Astrocyte (in vitro differentiated cells and primary cell): ENCODE results near the gene HOXB1. TPM values are rescaled to one million over a fixed set of nuclear protein-coding genes. Genes with fewer than 3 reads are reported as not detected.

Experiments
- DNase-seq: peaks from one replicate; pipeline ENCODE4 v3.0.0-alpha.2; 2010; ENCODE audit warnings: low read depth
- FAIRE-seq: peaks from 2 replicates; lab custom pipeline; 2011; peaks lifted over from hg19 to GRCh38; lab: Jason Lieb, UNC
- H2AFZ ChIP-seq: 2 replicates; pipeline ENCODE4 v1.6.0; 2012; ENCODE audit warnings: low read depth, low read length, inconsistent platforms
- H3K27ac ChIP-seq: 2 replicates; pipeline ENCODE4 v1.5.1; 2011; ENCODE audit warnings: low read depth, low read length, inconsistent platforms
- H3K27me3 ChIP-seq: 2 replicates; pipeline ENCODE4 v1.6.0; 2011; ENCODE audit warnings: low read length, inconsistent platforms; ENCODE audit not compliant: insufficient read depth
- H3K36me3 ChIP-seq: 2 replicates; pipeline ENCODE4 v1.5.1; 2011; ENCODE audit warnings: low read length, inconsistent platforms; ENCODE audit not compliant: insufficient read depth
- H3K4me1 ChIP-seq: 2 replicates; pipeline ENCODE4 v1.5.1; 2011; ENCODE audit warnings: low read length, inconsistent platforms; ENCODE audit not compliant: insufficient read depth
- H3K4me2 ChIP-seq: 2 replicates; pipeline ENCODE4 v1.6.0; 2012; ENCODE audit warnings: low read length, inconsistent platforms
- H3K4me3 ChIP-seq: 2 replicates; pipeline ENCODE4 v1.5.1; 2011; ENCODE audit warnings: low read depth, mild to moderate bottlenecking, low read length, inconsistent platforms; ENCODE audit not compliant: insufficient read depth
- H3K79me2 ChIP-seq: 2 replicates; pipeline ENCODE4 v1.6.0; 2012; ENCODE audit warnings: mild to moderate bottlenecking, low read length, inconsistent platforms; ENCODE audit not compliant: insufficient read depth
- H3K9ac ChIP-seq: 2 replicates; pipeline ENCODE4 v1.6.0; 2012; ENCODE audit warnings: mild to moderate bottlenecking, low read length, inconsistent platforms
- H3K9me3 ChIP-seq: 2 replicates; pipeline ENCODE4 v1.5.1; 2012; ENCODE audit warnings: low read depth, mild to moderate bottlenecking, low read length, inconsistent platforms; ENCODE audit not compliant: insufficient read depth
- H4K20me1 ChIP-seq: 2 replicates; pipeline ENCODE4 v1.6.0; 2012; ENCODE audit warnings: low read length, inconsistent platforms; ENCODE audit not compliant: insufficient read depth
- H3K27ac Mint-ChIP-seq: one replicate; pipeline ENCODE4 v1.8.0; 2021; ENCODE audit warnings: mild to moderate bottlenecking, mixed read lengths; ENCODE audit not compliant: unreplicated experiment
- H3K27me3 Mint-ChIP-seq: one replicate; pipeline ENCODE4 v1.8.0; 2021; ENCODE audit warnings: low read depth, mixed read lengths; ENCODE audit not compliant: unreplicated experiment
- H3K36me3 Mint-ChIP-seq: one replicate; pipeline ENCODE4 v1.8.0; 2021; ENCODE audit warnings: low read depth, mixed read lengths; ENCODE audit not compliant: unreplicated experiment
- H3K4me1 Mint-ChIP-seq: one replicate; pipeline ENCODE4 v1.8.0; 2021; ENCODE audit warnings: low read depth, mixed read lengths; ENCODE audit not compliant: unreplicated experiment
- H3K4me3 Mint-ChIP-seq: one replicate; pipeline ENCODE4 v1.8.0; 2021; ENCODE audit warnings: mild to moderate bottlenecking, moderate library complexity, mixed read lengths; ENCODE audit not compliant: unreplicated experiment
- H3K9me3 Mint-ChIP-seq: one replicate; pipeline ENCODE4 v1.8.0; 2021; ENCODE audit warnings: mild to moderate bottlenecking, mixed read lengths; ENCODE audit not compliant: unreplicated experiment
- EZH2 ChIP-seq: IDR thresholded peaks from 2 replicates; pipeline ENCODE4 v1.6.1; 2012; ENCODE audit warnings: mild to moderate bottlenecking, low read length, inconsistent platforms; ENCODE audit not compliant: insufficient read depth
- total RNA-seq: library from RNA; stranded (reverse); gene quantifications from 2 replicates; pipeline ENCODE4 v1.2.1, GENCODE V29; 2021
- TF ChIP-seq, protein P1 (sequence below): IDR thresholded peaks from 2 replicates; pipeline ENCODE4 v1.5.1; 2011; ENCODE audit warnings: low read depth, mild to moderate bottlenecking, inconsistent platforms, low read length, moderate library complexity; ENCODE audit not compliant: insufficient read depth

HOXB1 gene
- total RNA-seq, 1 donor from 2014 or later = not detected

DNA sequence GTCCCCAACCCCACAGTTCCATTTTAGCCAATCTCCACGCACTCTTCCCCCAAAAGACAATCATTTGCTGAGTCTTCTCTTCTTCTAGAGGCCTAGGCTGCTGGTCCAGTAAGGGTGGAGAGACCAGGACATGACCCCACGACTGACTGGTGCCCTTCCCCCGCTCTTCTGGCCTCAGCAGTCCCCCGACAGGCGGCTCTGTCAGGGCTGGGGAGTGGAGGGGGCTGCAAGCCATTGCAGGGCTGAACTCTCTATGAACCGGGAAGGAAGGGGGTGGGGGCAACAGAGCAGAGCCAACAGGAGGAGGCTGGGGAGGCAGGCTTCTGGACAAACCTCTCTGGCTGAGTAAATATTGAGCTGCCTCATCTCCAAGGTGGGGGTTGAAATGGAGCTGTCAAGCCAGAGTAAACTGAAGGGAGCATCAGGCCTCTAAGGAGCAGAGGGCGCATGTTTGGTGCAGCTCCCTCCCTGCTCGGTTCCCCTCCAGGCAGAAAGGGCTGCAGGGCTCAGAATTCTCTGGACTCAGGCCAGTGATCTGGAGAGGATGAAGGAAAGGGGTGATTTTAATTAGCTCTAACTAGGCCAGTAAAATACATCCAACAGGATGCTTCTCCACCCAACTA lies 8.7 kb downstream of the HOXB1 start:
- no peak overlapping the region for H3K4me3 ChIP-seq
- FAIRE-seq = no peak
- H3K27me3 ChIP-seq = peaks cover 34% of the 10 kb centered on the region
- TF ChIP-seq, protein P1, sequence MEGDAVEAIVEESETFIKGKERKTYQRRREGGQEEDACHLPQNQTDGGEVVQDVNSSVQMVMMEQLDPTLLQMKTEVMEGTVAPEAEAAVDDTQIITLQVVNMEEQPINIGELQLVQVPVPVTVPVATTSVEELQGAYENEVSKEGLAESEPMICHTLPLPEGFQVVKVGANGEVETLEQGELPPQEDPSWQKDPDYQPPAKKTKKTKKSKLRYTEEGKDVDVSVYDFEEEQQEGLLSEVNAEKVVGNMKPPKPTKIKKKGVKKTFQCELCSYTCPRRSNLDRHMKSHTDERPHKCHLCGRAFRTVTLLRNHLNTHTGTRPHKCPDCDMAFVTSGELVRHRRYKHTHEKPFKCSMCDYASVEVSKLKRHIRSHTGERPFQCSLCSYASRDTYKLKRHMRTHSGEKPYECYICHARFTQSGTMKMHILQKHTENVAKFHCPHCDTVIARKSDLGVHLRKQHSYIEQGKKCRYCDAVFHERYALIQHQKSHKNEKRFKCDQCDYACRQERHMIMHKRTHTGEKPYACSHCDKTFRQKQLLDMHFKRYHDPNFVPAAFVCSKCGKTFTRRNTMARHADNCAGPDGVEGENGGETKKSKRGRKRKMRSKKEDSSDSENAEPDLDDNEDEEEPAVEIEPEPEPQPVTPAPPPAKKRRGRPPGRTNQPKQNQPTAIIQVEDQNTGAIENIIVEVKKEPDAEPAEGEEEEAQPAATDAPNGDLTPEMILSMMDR = no peak
- TF ChIP-seq EZH2 = no peak
- H3K27ac ChIP-seq = no peak overlapping the region
- H3K79me2 ChIP-seq = no peaks in the 10 kb centered on the region
- H3K4me1 ChIP-seq = peaks cover 13% of the 10 kb centered on the region
- peaks cover 82% of the 10 kb centered on the region for H3K27me3 Mint-ChIP-seq
- H4K20me1 ChIP-seq = no peaks in the 10 kb centered on the region
- H3K9me3 Mint-ChIP-seq = peaks cover 1% of the 10 kb centered on the region
- no peaks in the 10 kb centered on the region for H3K36me3 ChIP-seq
- H3K4me2 ChIP-seq = peak overlapping the region; percentile 25
- H3K9ac ChIP-seq = no peak overlapping the region
- no peaks in the 10 kb centered on the region for H3K9me3 ChIP-seq
- no peak for DNase-seq
- no peak overlapping the region for H2AFZ ChIP-seq
- H3K4me1 Mint-ChIP-seq = no peaks in the 10 kb centered on the region
- peaks cover 2% of the 10 kb centered on the region for H3K36me3 Mint-ChIP-seq
- no peak overlapping the region for H3K27ac Mint-ChIP-seq
- H3K4me3 Mint-ChIP-seq = no peak overlapping the region

DNA sequence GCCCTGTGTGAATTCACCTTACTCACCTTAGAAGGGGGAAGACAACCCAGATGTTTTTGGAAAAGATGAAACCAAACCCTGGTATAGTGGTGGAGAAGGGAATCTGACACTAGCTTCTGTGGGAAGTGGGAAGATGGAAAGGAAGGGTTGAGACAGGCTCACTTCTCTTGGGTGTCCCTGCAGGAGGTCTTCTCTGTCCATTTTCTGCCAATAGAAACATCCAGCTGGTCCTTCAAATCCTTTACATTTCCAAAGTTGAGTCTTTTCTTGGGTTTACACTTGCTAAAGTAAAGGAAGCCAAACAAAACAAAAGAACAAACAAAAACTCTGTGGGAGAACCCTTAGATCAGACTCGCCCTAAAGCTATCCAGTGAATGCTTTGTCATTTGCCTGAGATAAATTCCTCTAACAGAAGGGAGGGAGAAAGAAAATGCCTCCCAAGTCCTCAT lies 10.2 kb downstream of the HOXB1 start:
- Histone ChIP-seq H3K79me2 (no peaks in the 10 kb centered on the region), H3K36me3 (no peaks in the 10 kb centered on the region), H2AFZ (no peak overlapping the region), H3K4me2 (no peak overlapping the region), H3K4me1 (peaks cover 13% of the 10 kb centered on the region), H3K9ac (no peak overlapping the region), H3K27me3 (peaks cover 30% of the 10 kb centered on the region), H4K20me1 (no peaks in the 10 kb centered on the region), H3K4me3 (no peak overlapping the region), H3K27ac (no peak overlapping the region), H3K9me3 (no peaks in the 10 kb centered on the region)
- Mint-ChIP-seq H3K27me3 (peaks cover 82% of the 10 kb centered on the region), H3K27ac (no peak overlapping the region), H3K4me3 (no peak overlapping the region), H3K9me3 (peaks cover 4% of the 10 kb centered on the region), H3K36me3 (no peaks in the 10 kb centered on the region), H3K4me1 (peaks cover 1% of the 10 kb centered on the region)
- no peak for TF ChIP-seq EZH2
- TF ChIP-seq, protein P1 = no peak
- DNase-seq (no peak), FAIRE-seq (no peak)

GRCh38 chr17:48519427-48519826 lies 11.4 kb downstream of the HOXB1 start:
- Histone ChIP-seq H3K27me3 (peaks cover 27% of the 10 kb centered on the region), H3K9ac (no peak overlapping the region), H3K4me2 (no peak overlapping the region), H3K27ac (no peak overlapping the region), H3K36me3 (no peaks in the 10 kb centered on the region), H4K20me1 (no peaks in the 10 kb centered on the region), H3K9me3 (no peaks in the 10 kb centered on the region), H3K4me3 (no peak overlapping the region), H3K4me1 (peaks cover 14% of the 10 kb centered on the region), H2AFZ (no peak overlapping the region), H3K79me2 (no peaks in the 10 kb centered on the region)
- FAIRE-seq = no peak
- TF ChIP-seq, protein P1 = no peak
- TF ChIP-seq EZH2 = no peak
- H3K36me3 Mint-ChIP-seq = no peaks in the 10 kb centered on the region
- no peak overlapping the region for H3K4me3 Mint-ChIP-seq
- H3K4me1 Mint-ChIP-seq = peaks cover 5% of the 10 kb centered on the region
- H3K9me3 Mint-ChIP-seq = peaks cover 4% of the 10 kb centered on the region
- no peak for DNase-seq
- H3K27ac Mint-ChIP-seq = no peak overlapping the region
- H3K27me3 Mint-ChIP-seq = peaks cover 82% of the 10 kb centered on the region
